ENCODE data around the gene PACRG. TPM values are rescaled to one million over a fixed set of nuclear protein-coding genes. Genes with fewer than 3 reads are reported as not detected.

Gene PACRG
- polyA plus RNA-seq, 1 donor, result 20.2 TPM

DNA sequence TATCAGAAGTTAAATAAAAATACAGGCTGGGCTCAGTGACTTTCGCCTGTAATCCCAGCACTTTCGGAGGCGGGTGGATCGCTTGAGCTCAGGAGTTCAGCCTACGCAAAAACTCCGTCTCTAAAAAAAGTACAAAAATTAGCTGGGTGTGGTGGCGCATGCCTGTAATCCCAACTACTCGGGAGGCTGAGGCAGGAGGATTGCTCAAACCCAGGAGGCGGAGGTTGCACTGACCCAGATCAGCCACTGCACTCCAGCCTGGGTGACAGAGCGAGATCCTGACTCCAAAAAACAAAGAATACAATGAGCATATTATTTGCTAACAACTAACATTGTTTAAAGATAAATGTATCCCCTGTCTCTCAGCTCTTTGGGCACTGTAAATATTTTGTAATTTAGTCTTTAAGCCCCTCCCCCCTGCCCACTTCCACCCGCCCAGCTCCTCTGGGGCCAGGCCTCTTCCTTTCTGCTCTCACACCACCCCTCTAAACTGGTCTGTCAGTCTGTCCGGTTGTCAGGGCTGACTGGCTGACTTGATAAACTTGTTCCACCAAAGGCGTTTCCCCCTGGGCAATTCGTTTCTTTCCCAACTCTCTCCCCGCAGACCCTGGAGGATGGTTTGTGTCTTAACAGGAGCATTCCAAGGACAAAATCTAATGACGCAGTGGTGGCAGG, 624.4 kb downstream of the PACRG start:
- DNase-seq, result no peak

- DNase-seq, result no peak
Measured at GRCh38 chr6:163352966-163353365, 625.2 kb downstream of the PACRG start.

GRCh38 chr6:163354085-163354484, 626.3 kb downstream of the PACRG start:
- no peak for DNase-seq

DNA sequence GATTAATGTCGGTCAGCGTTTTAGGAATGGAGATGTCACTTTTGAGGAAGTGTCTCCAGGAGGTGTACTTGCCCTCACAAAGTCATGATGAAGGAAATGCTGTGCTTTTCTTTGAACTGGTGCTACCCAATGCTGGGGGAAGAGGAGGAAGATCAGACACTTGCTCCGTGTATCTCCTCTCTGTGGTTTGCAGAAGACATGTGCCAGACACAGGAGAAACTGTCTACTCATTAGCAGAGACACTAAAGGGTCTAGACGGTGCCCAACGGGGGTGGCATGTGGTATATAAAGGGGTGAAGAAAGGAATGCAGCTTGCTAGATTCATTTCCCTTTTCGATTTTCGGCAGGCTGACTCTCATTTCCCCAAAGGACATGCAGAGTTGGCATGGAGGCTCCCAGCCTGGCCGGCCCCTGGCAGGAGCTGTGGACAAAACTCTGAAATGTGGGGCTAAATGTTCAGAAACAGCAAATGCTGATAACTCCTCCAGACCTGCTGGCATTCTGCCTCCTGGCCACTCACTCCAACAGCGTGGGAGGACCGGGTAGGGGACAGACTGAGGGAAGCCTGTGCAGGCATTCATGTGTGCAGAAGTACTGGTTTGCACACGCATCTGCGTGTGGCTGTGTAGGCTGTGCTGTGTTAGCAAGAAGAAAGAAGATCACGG, 627.1 kb downstream of the PACRG start:
- no peak for DNase-seq

- no peak for DNase-seq
Measured at GRCh38 chr6:163355426-163355991, 627.7 kb downstream of the PACRG start.

- DNase-seq, result no peak
Measured at GRCh38 chr6:163356324-163356723, 628.5 kb downstream of the PACRG start.

GRCh38 chr6:163356743-163357142, 629.0 kb downstream of the PACRG start:
- DNase-seq, result no peak

GRCh38 chr6:163364641-163365040, 636.9 kb downstream of the PACRG start:
- no peak for DNase-seq

Other genes with a start within 250 kb of the PACRG start
- 7.7 TPM for gene PRKN, start 208 bp upstream of the PACRG start, polyA plus RNA-seq (ENCODE audit: insufficient read length)

All from left kidney (tissue), 2 donors.